Sigmoid colon (tissue), 4 donors: ENCODE data around the gene TGIF1.

Experiments
- CTCF ChIP-seq, 4 experiments: fragments of 450-650 bp in 3 of 4; fragments of 200-600 bp in 1 of 4; IDR thresholded peaks; one replicate each; pipeline ENCODE4 v1.5.1; 2016 to 2019; ENCODE audit warnings: antibody characterized with exemption in 4 of 4, mild to moderate bottlenecking in 3 of 4, moderate library complexity in 2 of 4
- EP300 ChIP-seq, 4 donors: sonication (generic); formaldehyde crosslinking; IDR thresholded peaks; one replicate each; pipeline ENCODE4 v1.6.1; 2017; ENCODE audit warnings: antibody characterized with exemption in 4 of 4
- POLR2A ChIP-seq, 2 donors: fragments of 450-650 bp; IDR thresholded peaks; one replicate each; pipeline ENCODE4 v1.6.1; 2016; ENCODE audit warnings: antibody characterized with exemption in 2 of 2, mild to moderate bottlenecking in 2 of 2, moderate library complexity in 2 of 2
- POLR2AphosphoS5 ChIP-seq, 4 donors: sonication (generic); formaldehyde crosslinking; IDR thresholded peaks; one replicate each; pipeline ENCODE4 v1.6.1; 2017; ENCODE audit warnings: antibody characterized with exemption in 4 of 4

- TF ChIP-seq CTCF (IDR thresholded peaks at IDR 0.05) (no peak), EP300 (IDR thresholded peaks at IDR 0.05) (no peak), POLR2A (IDR thresholded peaks at IDR 0.05) (no peak), POLR2AphosphoS5 (IDR thresholded peaks at IDR 0.05) (no peak)
Observed at GRCh38 chr18:3424280-3424890, 25.6 kb upstream of the TGIF1 start.
